NCI-H146 treated with DMSO at 0.1 percent for 48 hours (cell line): ENCODE data around the gene LDLRAD3.
A peak's percentile ranks its signal among the peaks of the same experiment; 100 is the strongest.

ENCODE experiments used
- DNase-seq: peaks from one replicate; lab custom pipeline; 2025; ENCODE audit not compliant: unreplicated experiment; lab: John Stamatoyannopoulos, UW

The LDLRAD3 gene

DNA sequence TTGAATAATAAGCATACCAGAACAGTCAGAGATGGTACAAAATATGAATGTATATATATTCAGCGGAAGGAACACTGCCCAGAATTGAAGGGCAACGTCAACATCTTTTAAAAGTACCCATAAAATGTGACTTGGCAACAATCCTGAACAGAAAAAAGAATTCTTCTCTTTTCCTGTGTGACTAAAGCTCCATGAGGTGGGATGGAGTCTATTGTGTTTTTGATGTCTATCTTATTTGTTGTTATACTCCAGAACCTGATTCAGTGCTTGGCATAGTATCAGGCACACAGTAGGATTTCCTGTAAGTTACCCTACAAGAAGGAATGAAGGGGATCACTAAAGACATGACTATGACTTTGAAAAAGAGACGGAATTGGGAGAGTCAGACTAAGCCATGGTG is 10.3 kb downstream of the LDLRAD3 start:
- no peak for DNase-seq

DNA sequence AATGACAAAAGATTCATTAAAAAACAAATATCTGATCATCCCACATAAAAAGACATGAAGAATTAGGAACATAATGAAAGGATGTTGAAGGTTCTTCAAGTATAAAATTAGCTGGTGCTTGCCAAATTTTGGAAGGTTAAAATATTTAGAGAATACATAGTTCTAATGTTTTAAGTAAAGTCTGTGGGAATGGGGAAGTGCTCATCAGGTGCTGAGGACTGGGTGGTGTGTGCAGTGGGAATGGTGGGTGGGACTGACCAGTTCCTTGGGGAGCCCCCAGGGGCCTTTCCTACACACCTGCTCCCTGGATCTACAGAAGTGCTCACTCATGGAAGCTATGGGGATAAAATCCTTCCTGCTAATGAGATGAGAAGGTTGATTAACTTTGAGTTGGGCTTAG is 11.8 kb downstream of the LDLRAD3 start:
- no peak for DNase-seq

DNA sequence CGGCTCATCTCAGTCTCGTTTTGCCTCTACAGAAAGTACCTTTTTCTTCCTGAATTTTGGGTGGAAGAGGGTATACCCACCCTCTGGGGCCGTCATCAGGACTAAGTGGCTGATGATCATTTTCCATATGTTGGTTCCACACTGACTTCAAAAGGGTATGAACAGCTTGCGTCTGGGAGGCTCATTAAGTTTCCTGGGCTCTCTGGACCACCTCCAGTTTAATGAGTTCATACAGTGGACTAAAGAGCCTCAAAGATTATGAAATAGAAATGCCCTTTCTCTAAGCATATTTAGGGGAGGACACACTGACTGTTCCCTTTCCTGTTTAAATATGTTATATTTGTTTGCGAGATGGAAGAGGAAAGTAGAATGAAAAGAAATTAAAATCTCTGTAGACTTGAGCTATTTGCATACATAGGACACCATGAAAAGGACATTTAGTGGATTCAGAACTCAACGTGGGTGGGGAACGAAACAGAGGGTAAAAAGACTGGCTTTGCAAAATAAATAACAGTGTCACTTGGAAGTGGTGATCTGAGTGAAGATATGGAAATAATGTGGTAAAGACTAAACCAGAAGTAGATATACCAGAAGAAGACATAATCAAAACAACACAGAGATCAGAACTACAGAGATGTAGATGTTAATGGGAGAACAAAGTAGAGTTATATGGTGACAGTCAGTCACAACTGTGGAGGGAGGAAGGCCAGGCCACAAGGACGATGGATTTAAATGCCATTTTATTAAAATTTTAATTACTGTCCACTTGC is 18.7 kb downstream of the LDLRAD3 start:
- no peak for DNase-seq

DNA sequence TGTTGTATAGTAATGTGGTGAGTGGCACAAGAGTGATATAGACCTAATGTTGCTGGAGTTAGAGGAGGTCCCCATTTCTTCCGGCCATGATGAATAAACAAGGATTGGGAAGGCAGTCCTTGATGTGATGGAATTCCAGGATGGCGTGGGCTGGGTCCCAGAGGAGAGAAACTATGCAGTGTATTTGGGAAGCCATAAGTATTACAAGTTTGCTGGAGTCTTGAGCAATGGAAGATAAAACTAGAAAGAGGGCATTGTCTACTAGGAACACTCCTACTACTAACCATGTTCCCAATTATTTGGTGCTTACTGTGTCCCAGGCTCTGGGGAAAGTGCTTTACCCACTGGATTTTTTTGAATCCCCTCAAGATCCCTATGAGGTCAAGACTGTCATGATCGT is 20.0 kb downstream of the LDLRAD3 start:
- no peak for DNase-seq

DNA sequence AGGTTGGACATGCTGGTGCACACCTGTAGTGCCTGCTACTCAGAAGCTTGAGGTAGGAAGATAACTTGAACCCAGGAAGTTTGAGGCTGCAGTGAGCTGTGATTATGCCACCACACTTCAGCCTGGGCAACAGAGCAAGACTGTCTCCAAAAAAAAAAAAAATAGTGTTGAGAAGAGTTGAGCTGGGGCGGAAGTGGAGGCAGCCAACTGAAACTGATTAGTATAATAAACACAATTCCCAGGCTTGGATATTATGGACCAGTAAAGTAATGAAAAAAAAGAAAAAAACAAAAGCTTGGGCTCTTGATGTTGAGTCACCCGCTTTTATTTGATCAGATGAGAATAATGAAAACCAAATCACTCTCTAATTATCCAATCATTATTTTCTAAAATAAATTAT is 21.0 kb downstream of the LDLRAD3 start:
- DNase-seq = peak; percentile 21

DNA sequence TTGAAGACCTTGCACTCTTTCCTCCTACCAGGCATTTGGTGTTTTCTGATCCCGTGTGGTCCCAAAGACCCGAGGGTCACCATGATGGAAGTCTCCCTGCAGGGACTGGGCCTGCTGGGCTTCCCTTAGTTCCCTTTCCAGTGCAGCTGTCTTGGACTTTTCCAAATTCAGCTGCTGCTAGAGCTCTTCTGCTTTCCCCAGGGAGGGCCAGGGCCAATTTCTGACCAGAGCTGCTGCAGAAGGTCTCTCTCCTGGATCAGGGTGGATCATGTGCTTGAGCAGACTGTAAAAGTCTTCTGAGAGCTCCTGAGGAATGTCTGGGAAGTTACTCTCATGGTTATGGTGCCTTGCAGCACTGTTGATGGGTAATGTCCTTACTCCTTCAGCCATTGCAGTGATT is 23.2 kb downstream of the LDLRAD3 start:
- DNase-seq = no peak

DNA sequence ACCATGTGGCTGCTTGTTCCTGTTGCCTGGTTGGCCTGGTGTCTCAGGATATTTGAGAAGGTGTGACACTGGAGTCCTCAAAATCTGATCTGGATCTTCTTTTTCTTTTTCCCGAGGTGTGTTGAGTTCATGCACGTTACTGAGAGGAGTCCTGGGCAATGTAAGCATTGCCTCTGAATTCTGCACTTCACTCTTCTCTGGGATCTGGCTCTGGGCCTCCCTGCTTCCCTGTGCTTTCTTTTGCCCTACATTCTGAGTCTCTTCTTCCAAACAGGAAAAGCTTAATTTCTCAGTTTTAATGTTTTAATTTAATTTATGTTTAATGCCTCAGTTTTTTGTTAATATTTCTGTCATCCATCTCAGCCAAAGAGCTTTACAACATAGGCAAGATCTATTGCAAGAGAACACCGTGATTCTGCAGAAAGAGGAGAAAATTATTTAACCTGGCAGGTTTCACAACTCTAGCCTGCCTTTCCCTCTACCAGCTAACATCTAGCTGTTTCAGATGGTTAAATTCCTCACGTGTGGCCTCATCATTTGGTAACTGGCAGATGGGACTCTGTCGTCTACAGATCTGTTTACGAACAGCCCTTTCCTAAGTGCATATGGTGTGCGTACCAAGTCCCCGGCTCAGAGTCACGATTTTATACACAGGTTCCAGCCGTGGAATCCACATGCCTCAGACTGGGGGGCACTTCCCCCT is 24.7 kb downstream of the LDLRAD3 start:
- DNase-seq = no peak

DNA sequence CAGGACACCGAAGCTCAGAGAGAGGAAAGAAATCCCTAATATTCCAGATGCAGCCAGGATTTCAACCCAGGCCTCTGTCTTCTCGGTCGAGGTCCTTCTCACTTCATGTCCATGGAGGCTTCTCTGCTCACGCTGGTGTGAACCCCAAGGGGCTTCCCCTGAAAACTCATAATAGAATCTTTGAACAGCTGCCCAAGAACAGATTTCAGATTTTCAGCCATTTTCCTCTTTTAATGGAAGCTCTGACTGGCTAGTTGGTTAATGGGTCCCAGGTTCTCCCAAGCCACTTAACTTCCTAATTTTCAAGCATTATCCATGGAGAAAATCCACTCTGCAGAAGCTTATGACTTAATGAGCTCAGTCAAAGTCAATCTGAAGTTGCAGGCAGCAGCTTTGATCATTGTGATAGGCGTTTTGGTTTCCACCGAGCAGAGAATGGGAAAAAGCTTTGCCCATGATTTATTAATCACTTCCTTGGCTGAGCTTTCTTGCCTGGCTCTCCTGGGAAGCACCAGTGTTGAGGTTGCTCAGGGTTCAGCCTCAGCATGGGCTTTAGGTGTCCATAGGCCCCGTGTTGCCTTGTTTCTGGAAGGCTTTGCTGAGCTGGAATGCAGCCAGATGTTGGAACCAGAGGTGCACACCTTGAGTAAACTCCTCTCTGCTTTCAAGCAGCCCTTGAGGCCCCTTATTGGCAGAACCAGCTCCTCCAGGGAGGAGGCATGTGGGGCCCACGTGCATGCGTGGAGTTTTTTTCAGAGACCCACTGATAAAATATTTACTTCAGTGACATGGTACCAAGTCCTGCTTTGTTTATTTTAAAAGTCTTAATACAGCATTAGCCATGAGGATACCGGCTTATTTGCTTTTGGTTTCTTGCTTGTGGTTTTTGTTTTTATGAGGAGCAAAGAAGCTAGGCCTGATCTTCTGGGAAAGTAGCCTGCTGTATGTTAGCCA is 25.5 kb downstream of the LDLRAD3 start:
- no peak for DNase-seq

DNA sequence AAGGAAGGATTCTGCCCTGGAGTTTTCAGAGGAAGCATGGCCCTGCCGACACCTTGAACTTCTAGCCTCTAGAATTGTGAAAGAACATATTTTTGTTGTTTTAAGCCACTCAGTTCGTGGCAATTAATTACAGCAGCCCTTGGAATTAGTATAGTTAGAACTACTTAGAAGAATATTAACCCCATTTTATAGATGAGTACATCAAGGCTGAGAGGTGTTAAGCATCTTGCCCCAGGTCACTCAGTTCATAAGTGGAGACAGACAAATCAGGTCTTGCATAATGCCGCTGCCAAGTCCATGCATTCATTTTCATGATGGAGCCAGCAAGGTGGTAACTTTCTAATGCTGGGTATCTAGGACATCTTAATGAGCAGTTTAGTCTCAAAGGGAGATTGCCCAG is 26.6 kb downstream of the LDLRAD3 start:
- no peak for DNase-seq

DNA sequence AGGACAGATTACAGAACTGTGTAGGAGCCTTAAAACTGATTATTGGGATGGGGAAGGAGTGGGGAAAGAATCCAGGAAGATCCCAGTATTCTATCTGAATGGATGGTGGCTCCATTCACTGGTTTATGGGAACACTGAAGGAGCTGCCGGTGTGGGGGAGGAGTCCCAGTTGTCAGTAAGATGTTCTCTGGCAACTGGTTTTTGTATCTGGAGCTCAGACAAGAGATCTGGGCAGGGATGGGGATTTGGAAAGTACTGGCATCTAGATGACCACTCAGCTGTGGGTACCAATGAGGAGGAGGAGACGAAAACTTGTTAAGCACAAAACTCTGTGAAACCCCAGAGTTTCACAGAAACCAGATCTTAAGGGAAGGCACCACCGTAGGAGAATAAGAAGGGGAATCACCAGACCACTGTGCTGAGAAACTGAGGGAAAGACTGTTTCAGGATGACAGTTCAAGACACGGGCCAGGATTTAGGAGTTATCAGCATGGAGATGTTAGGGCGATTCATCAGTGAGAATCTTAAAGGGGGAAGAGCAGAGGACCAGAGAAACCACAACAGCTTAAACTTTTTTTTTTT is 28.1 kb downstream of the LDLRAD3 start:
- DNase-seq = no peak

DNA sequence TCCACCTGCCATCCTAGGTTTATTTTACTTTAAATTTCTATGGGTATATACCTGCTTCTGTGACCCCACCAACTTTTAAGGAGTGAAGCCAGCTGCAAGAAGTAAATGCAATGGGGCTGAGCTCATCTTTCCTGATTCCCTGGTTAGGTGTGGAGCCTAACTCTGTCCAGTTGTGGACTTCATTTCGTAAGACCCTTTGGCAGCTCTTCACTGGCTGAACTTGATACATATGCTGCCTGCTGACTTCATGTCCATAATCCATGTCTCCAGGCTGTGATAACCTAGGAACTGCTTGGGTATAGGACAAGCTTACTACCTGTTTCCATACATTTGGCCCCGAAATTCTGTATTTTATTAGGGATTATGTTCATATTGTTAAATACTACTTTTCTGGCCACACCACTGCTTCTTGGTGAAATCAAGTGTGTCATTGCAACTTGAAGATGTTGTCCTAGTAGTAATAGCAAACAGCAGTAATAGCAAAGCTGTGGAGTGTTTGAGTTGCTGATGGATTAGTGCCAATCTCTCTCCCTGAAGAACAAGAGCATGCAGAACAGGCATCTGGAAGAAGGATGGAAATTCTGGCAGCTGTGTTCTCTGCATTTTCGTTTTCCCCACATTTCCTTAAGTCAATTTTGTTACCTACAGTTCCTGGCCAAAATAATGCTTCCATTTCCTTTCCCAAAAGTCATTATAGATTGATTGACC is 31.2 kb downstream of the LDLRAD3 start:
- DNase-seq = no peak

DNA sequence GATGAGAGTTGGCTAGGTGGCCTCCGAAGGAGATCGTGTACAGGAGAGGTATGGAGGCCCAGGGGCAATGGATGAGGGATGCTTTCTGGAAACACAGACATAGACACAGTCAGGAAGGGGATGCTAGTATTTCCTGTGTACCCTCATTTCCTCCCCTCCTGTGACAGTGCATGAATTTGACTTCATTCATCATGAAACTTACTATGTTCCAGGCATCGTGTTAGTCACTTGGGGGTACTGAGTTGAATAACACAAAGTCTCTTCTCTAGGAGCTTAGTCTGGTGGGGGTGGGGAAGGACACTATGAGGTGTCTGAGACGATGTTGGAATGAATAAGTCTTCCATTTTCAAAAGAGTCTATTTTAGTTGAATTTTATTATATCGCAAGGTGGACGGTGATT is 32.6 kb downstream of the LDLRAD3 start:
- no peak for DNase-seq

DNA sequence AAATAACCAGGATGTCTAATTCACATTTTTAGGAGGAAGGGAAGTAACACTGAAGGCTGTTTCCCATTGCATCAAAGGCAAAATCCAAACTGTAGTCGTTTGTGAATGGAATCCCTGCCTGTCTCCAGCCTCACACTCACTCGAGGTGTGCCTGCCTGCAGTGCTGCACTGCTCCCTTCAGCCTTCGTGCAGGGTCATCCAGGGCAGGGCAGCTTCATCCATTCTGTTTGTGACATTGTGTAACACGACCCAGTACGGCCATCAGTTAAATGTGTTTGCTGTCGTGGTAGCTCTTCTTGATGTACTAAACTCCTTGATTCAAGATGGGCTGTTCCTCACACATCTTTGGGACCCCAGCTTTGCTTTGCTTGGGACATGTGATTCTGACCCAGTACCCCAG is 34.3 kb downstream of the LDLRAD3 start:
- peak; percentile 18 for DNase-seq

DNA sequence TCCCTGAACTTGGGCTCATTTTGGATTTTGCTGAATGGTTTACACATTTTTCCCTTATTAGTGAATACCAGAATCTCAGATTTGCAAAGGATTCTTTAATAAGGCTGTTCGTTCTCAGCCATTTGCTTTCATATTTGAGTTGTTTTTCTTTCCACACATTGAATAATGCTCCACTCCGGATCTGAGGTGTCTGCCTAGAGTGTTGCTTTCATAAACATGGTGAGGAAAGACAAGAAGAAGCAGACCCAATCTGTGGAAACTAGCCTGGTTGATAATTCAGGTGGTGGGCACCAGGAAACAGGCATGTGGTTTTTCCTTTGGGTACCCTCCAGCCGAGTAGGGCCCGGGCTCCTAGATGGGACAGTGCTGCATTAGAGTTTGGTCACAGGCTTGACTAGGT is 35.0 kb downstream of the LDLRAD3 start:
- no peak for DNase-seq

DNA sequence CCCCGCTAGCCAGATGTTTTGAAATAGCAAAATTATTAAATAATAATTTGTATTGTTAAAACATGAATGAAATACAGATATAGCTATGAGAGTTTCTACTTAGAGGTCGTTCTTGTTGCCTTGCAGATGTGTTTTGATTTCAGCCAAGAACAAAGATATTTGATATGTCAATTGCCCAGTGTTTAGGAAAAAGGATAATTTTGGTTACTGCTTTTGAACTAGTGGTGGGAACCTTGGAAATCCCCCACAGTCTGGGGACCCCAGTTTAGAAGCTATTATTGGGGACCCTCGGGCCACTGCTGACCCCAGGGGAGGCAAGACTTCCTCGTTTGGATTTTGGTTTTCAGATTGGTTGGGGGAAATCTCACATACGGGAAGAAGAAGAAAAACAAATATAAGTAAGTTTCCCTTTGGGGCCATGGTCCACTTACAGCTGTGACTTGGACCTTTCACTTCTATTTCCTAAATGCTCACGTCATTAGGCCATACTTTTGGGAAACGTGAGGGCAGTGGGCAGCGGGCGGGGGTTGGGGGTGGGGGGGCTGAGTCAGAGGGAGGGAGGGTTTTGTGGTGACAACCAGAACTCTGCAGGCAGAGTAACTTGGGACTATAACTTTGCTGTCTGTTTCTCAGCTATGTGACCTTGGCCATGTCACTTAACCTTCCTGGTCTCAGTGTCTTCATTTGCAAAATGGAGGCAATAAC is 37.0 kb downstream of the LDLRAD3 start:
- DNase-seq = no peak

DNA sequence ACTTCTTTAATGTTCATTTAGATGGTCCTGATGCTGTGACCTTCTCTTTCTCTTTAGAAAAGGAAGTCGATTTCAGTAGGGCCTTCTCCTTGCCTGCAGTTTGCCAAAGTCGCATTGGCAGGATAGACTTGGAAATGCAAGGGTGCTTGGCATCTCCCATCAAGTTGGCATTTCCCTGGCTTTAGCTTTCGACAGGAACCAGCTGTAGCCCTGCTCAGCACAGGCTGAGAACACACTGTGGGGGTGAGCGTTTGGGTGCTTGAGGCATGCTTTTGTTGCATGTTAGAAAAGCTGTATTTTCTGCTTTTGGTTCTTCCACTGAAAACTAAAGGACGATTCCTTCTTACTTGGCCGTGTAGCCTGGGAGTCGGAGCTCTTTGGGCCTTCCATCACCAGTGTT is 37.7 kb downstream of the LDLRAD3 start:
- DNase-seq = no peak

DNA sequence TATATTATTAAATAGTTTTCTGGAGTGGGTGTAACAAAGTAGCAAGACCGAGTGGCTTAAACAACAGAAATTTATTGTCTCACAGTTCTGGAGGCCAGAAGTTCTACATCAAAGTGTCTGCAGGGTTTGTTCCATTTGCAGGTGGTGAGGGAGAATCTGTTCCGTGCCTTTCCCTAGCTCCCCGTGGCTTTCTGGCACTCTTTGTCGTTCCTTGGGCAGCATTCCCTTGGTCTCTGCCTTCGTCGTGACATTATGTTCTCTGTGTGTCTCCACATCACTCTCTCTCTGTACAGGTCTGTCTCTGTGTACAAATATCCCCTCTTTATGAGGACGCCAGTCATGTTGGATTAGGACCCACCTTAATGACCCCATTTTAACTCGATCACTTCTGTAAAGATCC is 38.2 kb downstream of the LDLRAD3 start:
- no peak for DNase-seq

DNA sequence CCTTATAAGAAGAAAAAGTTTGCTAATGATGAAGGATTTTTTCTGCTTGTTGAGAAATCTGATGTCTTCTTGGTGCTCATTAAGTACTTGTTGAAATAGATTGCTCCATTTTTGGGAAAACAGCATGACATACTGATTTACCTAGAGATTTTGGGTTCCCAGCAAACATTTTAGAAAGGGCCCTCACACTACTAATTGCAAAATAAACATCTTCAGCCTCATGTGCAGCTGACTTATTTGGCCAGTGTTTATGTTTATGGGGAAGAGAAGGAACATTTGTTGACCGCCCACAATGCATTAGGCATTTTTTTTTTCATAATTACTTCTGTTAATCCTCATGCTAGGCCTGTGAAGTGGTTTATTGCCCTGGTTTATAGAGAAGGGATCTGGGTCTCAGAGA is 40.1 kb downstream of the LDLRAD3 start:
- DNase-seq = no peak

DNA sequence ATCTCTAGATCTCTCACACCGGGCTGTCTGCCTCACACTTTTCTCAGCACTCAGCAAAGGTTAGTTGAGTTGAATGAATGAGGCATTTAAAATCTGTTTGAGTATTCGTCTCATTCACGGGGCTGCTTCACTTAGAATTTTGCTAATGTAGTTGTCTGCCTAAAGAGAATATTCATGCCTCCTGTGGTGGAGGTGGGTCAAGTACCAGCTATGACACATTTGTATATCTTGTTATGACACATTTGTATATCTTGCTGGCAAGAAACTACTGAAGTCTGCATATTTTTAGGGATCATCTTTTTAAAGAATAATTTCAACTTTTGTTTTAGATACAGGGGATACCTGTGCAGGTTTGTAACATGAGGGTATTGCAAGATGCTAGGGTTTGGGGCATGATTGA is 43.1 kb downstream of the LDLRAD3 start:
- no peak for DNase-seq

DNA sequence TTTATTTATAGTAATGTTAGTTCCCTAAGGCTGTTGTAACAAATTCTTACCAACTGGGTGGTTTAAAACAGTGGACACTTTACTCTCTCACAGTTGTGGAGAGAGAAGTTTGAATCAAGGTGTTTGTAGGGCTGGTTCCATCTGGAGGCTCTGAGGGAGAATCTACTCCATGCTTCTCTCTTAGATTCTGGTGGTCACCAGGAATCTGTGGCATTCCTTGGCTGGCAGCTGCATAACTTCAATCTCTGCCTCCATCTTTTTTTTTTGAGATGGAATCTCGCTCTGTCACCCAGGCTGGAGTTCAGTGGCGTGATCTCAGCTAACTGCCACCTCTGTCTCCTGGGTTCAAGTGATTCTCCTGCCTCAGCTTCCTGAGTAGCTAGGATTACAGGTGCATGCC is 46.3 kb downstream of the LDLRAD3 start:
- DNase-seq = no peak
